B cell (primary cell): ENCODE data around the gene CCL28. TPM values are rescaled to one million over a fixed set of nuclear protein-coding genes. Genes with fewer than 3 reads are reported as not detected.

ENCODE experiments used
- ATAC-seq: fragments of 200-7000 bp; cut with Tn5 transposase; one replicate; pipeline ENCODE4 v1.10.0; 2021; ENCODE audit warnings: low read depth, mild to moderate bottlenecking, moderate number of reproducible peaks, moderate library complexity
- CTCF ChIA-PET: fragments of 350-600 bp; sonication (Branson Sonifier 250); formaldehyde crosslinking; loops from one replicate; lab custom pipeline; 2021; ENCODE audit warnings: antibody characterized with exemption, inconsistent platforms; lab: Charles Lee
- POLR2A ChIA-PET: fragments of 350-600 bp; sonication (Branson Sonifier 250); formaldehyde crosslinking; loops from one replicate; lab custom pipeline; 2021; ENCODE audit warnings: antibody characterized with exemption; lab: Charles Lee
- DNase-seq: peaks from one replicate; pipeline ENCODE4 v3.0.0; 2013
- H2AFZ ChIP-seq: 2 replicates; pipeline ENCODE4 v1.6.1; 2012; ENCODE audit warnings: mild to moderate bottlenecking, low read depth, low read length; ENCODE audit not compliant: insufficient read depth, poor library complexity, severe bottlenecking
- H3K27ac ChIP-seq, 2 donors: 1 replicate in 1 of 2; 2 replicates in 1 of 2; pipeline ENCODE4 v1.5.1; 2012 to 2013; ENCODE audit warnings: low read length in 2 of 2, mild to moderate bottlenecking in 2 of 2, moderate library complexity in 1 of 2
- H3K27me3 ChIP-seq, 4 experiments: fragments of 200-600 bp in 1 of 4; sonication (generic) in 1 of 4; replicated peaks in 1 of 4; 1 replicate in 2 of 4; 2 replicates in 2 of 4; pipeline versions ENCODE4 v1.6.1 to v1.7.0; 2013 to 2016; ENCODE audit warnings: low read length in 3 of 4, mild to moderate bottlenecking in 2 of 4, mixed read lengths in 1 of 4, moderate library complexity in 1 of 4; ENCODE audit not compliant: insufficient read depth in 4 of 4, control insufficient read depth in 3 of 4; ENCODE audit errors: control extremely low read depth in 1 of 4
- H3K36me3 ChIP-seq, 2 experiments: replicated peaks in 1 of 2; 1 replicate in 1 of 2; 2 replicates in 1 of 2; pipeline versions ENCODE4 v1.6.1 to v1.7.1; 2013; ENCODE audit warnings: low read length in 1 of 2; ENCODE audit not compliant: insufficient read depth in 2 of 2, control insufficient read depth in 1 of 2; ENCODE audit errors: control extremely low read depth in 1 of 2, extremely low read depth in 1 of 2
- H3K4me1 ChIP-seq, 2 donors: fragments of 200-600 bp in 1 of 2; sonication (generic) in 1 of 2; 1 replicate in 1 of 2; 2 replicates in 1 of 2; pipeline versions ENCODE4 v1.5.1 to v1.6.1; 2013 to 2017; ENCODE audit warnings: low read length in 2 of 2; ENCODE audit not compliant: control insufficient read depth in 2 of 2, insufficient read depth in 2 of 2
- H3K4me2 ChIP-seq: replicated peaks from 2 replicates; pipeline ENCODE3; 2012; ENCODE audit warnings: mild to moderate bottlenecking, low read depth, low read length; ENCODE audit not compliant: poor library complexity, severe bottlenecking
- H3K4me3 ChIP-seq, 5 experiments: fragments of 200-600 bp in 1 of 5; sonication (generic) in 1 of 5; 1 replicate in 3 of 5; 2 replicates in 2 of 5; pipeline versions ENCODE4 v1.5.1 to v1.7.0; 2011 to 2016; ENCODE audit warnings: low read length in 4 of 5, mild to moderate bottlenecking in 4 of 5, low read depth in 2 of 5, control low read depth in 1 of 5, moderate library complexity in 1 of 5; ENCODE audit not compliant: insufficient read depth in 1 of 5; ENCODE audit errors: control extremely low read depth in 1 of 5, extremely low read depth in 1 of 5
- H3K79me2 ChIP-seq: fragments of 200-600 bp; sonication (generic); one replicate; pipeline ENCODE4 v1.6.0; 2016; ENCODE audit warnings: low read length; ENCODE audit not compliant: control insufficient read depth, insufficient read depth
- H3K9ac ChIP-seq: fragments of 200-600 bp; sonication (generic); 2 replicates; pipeline ENCODE4 v1.6.1; 2017; ENCODE audit warnings: mild to moderate bottlenecking, low read length, moderate library complexity
- H3K9me3 ChIP-seq, 3 donors: one replicate each; pipeline versions ENCODE4 v1.6.1 to v1.7.1; 2013; ENCODE audit warnings: low read length in 2 of 3; ENCODE audit not compliant: control insufficient read depth in 2 of 3, insufficient read depth in 1 of 3; ENCODE audit errors: control extremely low read depth in 1 of 3
- H4K20me1 ChIP-seq: 2 replicates; pipeline ENCODE4 v1.6.0; 2012; ENCODE audit warnings: mild to moderate bottlenecking, low read length; ENCODE audit not compliant: insufficient read depth, control insufficient read depth, poor library complexity, severe bottlenecking
- H3K27ac Mint-ChIP-seq: one replicate; pipeline ENCODE4 v1.8.0; 2021; ENCODE audit warnings: mixed read lengths
- H3K27me3 Mint-ChIP-seq: one replicate; pipeline ENCODE4 v1.8.0; 2021; ENCODE audit warnings: mixed read lengths
- H3K4me1 Mint-ChIP-seq: one replicate; pipeline ENCODE4 v1.8.0; 2021; ENCODE audit warnings: mixed read lengths
- H3K4me3 Mint-ChIP-seq: one replicate; pipeline ENCODE4 v1.8.0; 2021; ENCODE audit warnings: mixed read lengths
- H3K9me3 Mint-ChIP-seq: one replicate; pipeline ENCODE4 v1.8.0; 2022; ENCODE audit warnings: mixed read lengths; ENCODE audit not compliant: insufficient read depth
- EZH2 ChIP-seq: IDR thresholded peaks from 2 replicates; pipeline ENCODE4 v1.6.1; 2012; ENCODE audit warnings: borderline replicate concordance, low read depth, mild to moderate bottlenecking, moderate library complexity, low read length; ENCODE audit not compliant: insufficient read depth, poor library complexity, severe bottlenecking
- WGBS: methylation state at CpG from one replicate; pipeline ENCODE4 v1.1.5; 2013; ENCODE audit warnings: missing lambda C conversion rate; ENCODE audit not compliant: insufficient coverage; 5-methylcytosine and 5-hydroxymethylcytosine counted together
- intact Hi-C: fragments of 100-400 bp; cut with micrococcal nuclease; formaldehyde crosslinking; loops from one replicate; pipeline ENCODE4 v1.10.0; 2022
- polyA plus RNA-seq: library from polyadenylated mRNA; depleted of rRNA; stranded (reverse); fragments of >200 nt; gene quantifications from 2 replicates; pipeline ENCODE4 v1.2.3, GENCODE V29; 2012
- total RNA-seq, 2 donors: library from RNA; stranded (reverse); fragments of 120-200 nt in 1 of 2; gene quantifications; 1 replicate in 1 of 2; 2 replicates in 1 of 2; pipeline versions ENCODE4 v1.2.3 to v1.2.4, GENCODE V29; 2013 to 2022
- TF ChIP-seq, protein P1 (sequence below): fragments of 200-600 bp; IDR thresholded peaks from one replicate; pipeline ENCODE4 v1.8.0; 2022; ENCODE audit warnings: antibody characterized with exemption, mild to moderate bottlenecking

The CCL28 gene
- total and polyA plus RNA-seq, 2 donors (not counting 1 experiment from before 2014, with no cell fraction given) = 18.6 to 18.7 TPM

DNA sequence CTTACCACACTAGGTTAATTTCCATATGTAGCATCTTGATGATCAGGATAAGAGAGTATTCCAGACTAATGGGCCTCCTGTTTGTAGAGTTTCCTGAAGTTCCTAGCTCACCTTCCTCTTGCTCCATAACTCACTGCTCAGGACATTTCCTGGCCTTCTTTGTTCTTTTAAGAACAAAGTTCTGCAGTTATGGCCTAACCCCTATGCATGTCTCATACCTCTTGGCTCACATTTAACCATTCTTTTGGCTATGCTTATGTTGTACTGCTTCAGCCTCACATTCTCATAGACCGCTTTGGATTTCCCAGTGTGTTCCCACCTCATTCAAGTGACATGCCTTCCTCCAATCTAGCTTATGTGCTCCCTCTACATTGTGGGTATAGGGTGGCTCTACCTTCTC lies 58.5 kb downstream of the CCL28 start:
- no peak for ATAC-seq
- intact Hi-C loops = no loop called here
- Histone ChIP-seq H3K36me3 (no peaks in the 10 kb centered on the region), H3K27me3 (no peaks in the 10 kb centered on the region), H3K4me3 (no peak overlapping the region), H2AFZ (no peak overlapping the region), H3K4me1 (no peaks in the 10 kb centered on the region), H3K9ac (no peak overlapping the region), H3K4me2 (no peak overlapping the region), H3K9me3 (no peaks in the 10 kb centered on the region), H4K20me1 (no peaks in the 10 kb centered on the region), H3K79me2 (no peaks in the 10 kb centered on the region), H3K27ac (no peak overlapping the region)
- Mint-ChIP-seq H3K4me1 (no peaks in the 10 kb centered on the region), H3K4me3 (no peak overlapping the region), H3K27me3 (no peaks in the 10 kb centered on the region), H3K9me3 (no peaks in the 10 kb centered on the region), H3K27ac (no peak overlapping the region)
- WGBS = no CpG with 5 or more reads among the region's 1 CpG
- TF ChIP-seq, protein P1, sequence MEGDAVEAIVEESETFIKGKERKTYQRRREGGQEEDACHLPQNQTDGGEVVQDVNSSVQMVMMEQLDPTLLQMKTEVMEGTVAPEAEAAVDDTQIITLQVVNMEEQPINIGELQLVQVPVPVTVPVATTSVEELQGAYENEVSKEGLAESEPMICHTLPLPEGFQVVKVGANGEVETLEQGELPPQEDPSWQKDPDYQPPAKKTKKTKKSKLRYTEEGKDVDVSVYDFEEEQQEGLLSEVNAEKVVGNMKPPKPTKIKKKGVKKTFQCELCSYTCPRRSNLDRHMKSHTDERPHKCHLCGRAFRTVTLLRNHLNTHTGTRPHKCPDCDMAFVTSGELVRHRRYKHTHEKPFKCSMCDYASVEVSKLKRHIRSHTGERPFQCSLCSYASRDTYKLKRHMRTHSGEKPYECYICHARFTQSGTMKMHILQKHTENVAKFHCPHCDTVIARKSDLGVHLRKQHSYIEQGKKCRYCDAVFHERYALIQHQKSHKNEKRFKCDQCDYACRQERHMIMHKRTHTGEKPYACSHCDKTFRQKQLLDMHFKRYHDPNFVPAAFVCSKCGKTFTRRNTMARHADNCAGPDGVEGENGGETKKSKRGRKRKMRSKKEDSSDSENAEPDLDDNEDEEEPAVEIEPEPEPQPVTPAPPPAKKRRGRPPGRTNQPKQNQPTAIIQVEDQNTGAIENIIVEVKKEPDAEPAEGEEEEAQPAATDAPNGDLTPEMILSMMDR = no peak
- TF ChIP-seq EZH2 = no peak
- no peak for DNase-seq
- ChIA-PET POLR2A (no interaction called here), CTCF (no interaction called here)

DNA sequence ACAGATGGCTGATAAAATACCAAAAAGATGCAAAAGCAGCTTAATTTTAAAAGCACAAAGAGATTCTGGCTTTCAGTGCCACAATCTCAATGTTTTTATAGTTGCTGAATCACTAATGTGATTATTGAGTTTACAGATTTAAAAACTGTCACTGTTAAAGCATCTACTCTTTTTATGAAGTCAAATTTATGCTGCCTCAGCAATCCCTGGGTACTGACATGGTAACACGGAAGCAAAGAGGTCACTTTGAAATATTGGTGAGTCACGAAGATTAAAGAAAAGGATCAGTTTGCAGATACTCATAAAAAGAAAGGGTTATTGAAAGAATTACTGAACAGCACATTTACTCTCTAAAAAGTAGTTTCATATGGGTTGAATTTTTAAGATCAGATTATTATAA lies 59.3 kb downstream of the CCL28 start:
- Mint-ChIP-seq H3K4me3 (no peak overlapping the region), H3K9me3 (no peaks in the 10 kb centered on the region), H3K27me3 (no peaks in the 10 kb centered on the region), H3K4me1 (no peaks in the 10 kb centered on the region), H3K27ac (no peak overlapping the region)
- Histone ChIP-seq H3K27me3 (no peaks in the 10 kb centered on the region), H3K9me3 (no peaks in the 10 kb centered on the region), H2AFZ (no peak overlapping the region), H3K79me2 (no peaks in the 10 kb centered on the region), H3K36me3 (no peaks in the 10 kb centered on the region), H4K20me1 (no peaks in the 10 kb centered on the region), H3K4me3 (no peak overlapping the region), H3K4me1 (no peaks in the 10 kb centered on the region), H3K27ac (no peak overlapping the region), H3K9ac (no peak overlapping the region), H3K4me2 (no peak overlapping the region)
- ATAC-seq (no peak), DNase-seq (no peak)
- POLR2A ChIA-PET = no interaction called here
- TF ChIP-seq, protein P1 = no peak
- no peak for TF ChIP-seq EZH2
- intact Hi-C loops = no loop called here
- WGBS = no CpG with 5 or more reads among the region's 2 CpGs
- CTCF ChIA-PET = no interaction called here
